Lower lobe of right lung (tissue), 2 donors: ENCODE data around the gene IKZF3. TPM values are rescaled to one million over a fixed set of nuclear protein-coding genes. Genes with fewer than 3 reads are reported as not detected.

Experiments
- ATAC-seq, 2 donors: fragments of 200-7000 bp; cut with Tn5 transposase; one replicate each; pipeline ENCODE4 v1.9.1; 2020 to 2022; ENCODE audit warnings: mild to moderate bottlenecking in 2 of 2, moderate library complexity in 2 of 2
- DNase-seq: peaks from one replicate; pipeline ENCODE4 v3.0.0-alpha.2; 2020
- H3K27ac ChIP-seq: fragments of 200-600 bp; one replicate; pipeline ENCODE4 v1.8.0; 2022
- H3K27me3 ChIP-seq: fragments of 200-600 bp; one replicate; pipeline ENCODE4 v1.8.0; 2022; ENCODE audit warnings: low read depth
- H3K36me3 ChIP-seq: fragments of 200-600 bp; one replicate; pipeline ENCODE4 v1.8.0; 2022; ENCODE audit warnings: mild to moderate bottlenecking
- H3K4me1 ChIP-seq: fragments of 200-600 bp; one replicate; pipeline ENCODE4 v1.8.0; 2022
- H3K4me3 ChIP-seq: fragments of 200-600 bp; one replicate; pipeline ENCODE4 v1.8.0; 2022; ENCODE audit warnings: mild to moderate bottlenecking
- H3K9me3 ChIP-seq: fragments of 200-600 bp; one replicate; pipeline ENCODE4 v1.8.0; 2022
- CTCF ChIP-seq: fragments of 200-600 bp; IDR thresholded peaks from one replicate; pipeline ENCODE4 v1.8.0; 2022; ENCODE audit warnings: antibody characterized with exemption, mild to moderate bottlenecking
- intact Hi-C: fragments of 100-400 bp; cut with DNase I; formaldehyde crosslinking; loops from one replicate; pipeline ENCODE4 v1.11.0; 2022
- total RNA-seq: library from RNA; stranded (reverse); fragmentation: NEBNext Ultra II Directional; extraction: Animal tissue kit (Norgen Biotek cat#: 25700); gene quantifications from one replicate; pipeline ENCODE4 v1.2.1, GENCODE V29; 2021
- donor health status: DM: no; HTN: yes; CAD: no; lungs with severe emphysema.

IKZF3 gene
- total RNA-seq, 1 donor from 2014 or later = 7.1 TPM

GRCh38 chr17:39747745-39748144, 116.4 kb downstream of the IKZF3 start:
- ATAC-seq (no peak), DNase-seq (peak; percentile 10)
- Histone ChIP-seq H3K36me3 (peaks cover 25% of the 10 kb centered on the region), H3K9me3 (no peaks in the 10 kb centered on the region), H3K27ac (no peak overlapping the region), H3K27me3 (peaks cover under 1% of the 10 kb centered on the region), H3K4me1 (peaks cover under 1% of the 10 kb centered on the region), H3K4me3 (no peak overlapping the region)
- intact Hi-C loops = no loop called here
- TF ChIP-seq CTCF = no peak

- Histone ChIP-seq H3K9me3 (no peaks in the 10 kb centered on the region), H3K4me1 (peaks cover 4% of the 10 kb centered on the region), H3K27ac (no peak overlapping the region), H3K36me3 (peaks cover 25% of the 10 kb centered on the region), H3K4me3 (no peak overlapping the region), H3K27me3 (peaks cover 7% of the 10 kb centered on the region)
- intact Hi-C loops = no loop called here
- no peak for ATAC-seq
- DNase-seq = peak; percentile 20
- TF ChIP-seq CTCF = no peak
Measured at GRCh38 chr17:39746145-39746461, 118.0 kb downstream of the IKZF3 start.

GRCh38 chr17:39745335-39746144, 118.6 kb downstream of the IKZF3 start:
- Histone ChIP-seq H3K27me3 (peaks cover 7% of the 10 kb centered on the region), H3K4me3 (no peak overlapping the region), H3K4me1 (peaks cover 10% of the 10 kb centered on the region), H3K27ac (no peak overlapping the region), H3K9me3 (no peaks in the 10 kb centered on the region), H3K36me3 (peaks cover 25% of the 10 kb centered on the region)
- ATAC-seq (no peak), DNase-seq (peak; percentile 34)
- intact Hi-C loops = no loop called here
- TF ChIP-seq CTCF = no peak

GRCh38 chr17:39744836-39745215, 119.3 kb downstream of the IKZF3 start:
- Histone ChIP-seq H3K36me3 (peaks cover 25% of the 10 kb centered on the region), H3K27ac (no peak overlapping the region)
- peak; percentile 32 for DNase-seq

GRCh38 chr17:39744075-39744835, 119.9 kb downstream of the IKZF3 start:
- ATAC-seq (no peak), DNase-seq (peak; percentile 37)
- TF ChIP-seq CTCF = no peak
- intact Hi-C loops = no loop called here
- Histone ChIP-seq H3K27me3 (peaks cover 19% of the 10 kb centered on the region), H3K9me3 (no peaks in the 10 kb centered on the region), H3K4me1 (peaks cover 14% of the 10 kb centered on the region), H3K27ac (no peak overlapping the region), H3K4me3 (no peak overlapping the region), H3K36me3 (peaks cover 25% of the 10 kb centered on the region)

More at GRCh38 chr17:39744836-39745215, 119.3 kb downstream of the IKZF3 start:
- TF ChIP-seq CTCF = no peak
- Histone ChIP-seq H3K27me3 (peaks cover 13% of the 10 kb centered on the region), H3K4me3 (no peak overlapping the region), H3K9me3 (no peaks in the 10 kb centered on the region), H3K4me1 (peaks cover 14% of the 10 kb centered on the region)
- intact Hi-C loops = no loop called here
- ATAC-seq = no peak
